T-helper 1 cell treated with Interleukin-12 subunit alpha and Interleukin-12 subunit beta and Interleukin-4 antibody, amounts not matched to agents 30 ng/mL and 1 ng/mL, for 36 hours (primary cell): ENCODE results near the gene NRM. TPM values are rescaled to one million over a fixed set of nuclear protein-coding genes. Genes with fewer than 3 reads are reported as not detected.

Experiments
- intact Hi-C: fragments of 100-400 bp; cut with micrococcal nuclease; formaldehyde crosslinking; loops from one replicate; pipeline ENCODE4 v1.15.1; 2024
- total RNA-seq: library from RNA; stranded (reverse); gene quantifications from 2 replicates; pipeline ENCODE4 v1.2.3, GENCODE V29; 2022

The NRM gene
- total RNA-seq, 1 donor from 2014 or later, result 28.2 TPM

- intact Hi-C loops, result no loop called here
Observed at GRCh38 chr6:30691208-30691847, 544 bp upstream of the NRM start.

GRCh38 chr6:30689985-30690384 lies 799 bp downstream of the NRM start:
- intact Hi-C loops, result loop anchor here (1.0 kb wide), 1 partner anchor 8 kb away; no protein-coding TSS in a partner anchor

GRCh38 chr6:30689022-30689865 lies 1.5 kb downstream of the NRM start:
- intact Hi-C loops, result no loop called here

- intact Hi-C loops, result no loop called here
Observed at GRCh38 chr6:30688569-30688968, 2.2 kb downstream of the NRM start.

GRCh38 chr6:30687659-30688431 lies 2.9 kb downstream of the NRM start:
- intact Hi-C loops, result loop anchor here (1.0 kb wide), 2 partner anchors 9 to 29 kb away; partner anchors contain the start of gene MDC1

GRCh38 chr6:30686908-30687658 lies 3.7 kb downstream of the NRM start:
- intact Hi-C loops, result loop anchor here (1.0 kb wide), 4 partner anchors 8 to 70 kb away; partner anchors contain the start of genes C6orf136, MDC1, MRPS18B and PPP1R10

GRCh38 chr6:30686009-30686907 lies 4.5 kb downstream of the NRM start, which contains the start of gene PPP1R18:
Gene PPP1R18 (minus strand): TSS chr6:30686645. CDS start chr6:30686018, 627 bp downstream.
- intact Hi-C loops, result loop anchor here (1.0 kb wide), 2 partner anchors 39 to 69 kb away; partner anchors contain the start of genes C6orf136, MRPS18B and PPP1R10

GRCh38 chr6:30685157-30686008 lies 5.4 kb downstream of the NRM start:
- intact Hi-C loops, result loop anchor here (1.0 kb wide), 2 partner anchors 38 to 68 kb away; partner anchors contain the start of genes C6orf136, MRPS18B and PPP1R10

- intact Hi-C loops, result loop anchor here (5.0 kb wide), 1 partner anchor 128 kb away; no protein-coding TSS in a partner anchor
Observed at GRCh38 chr6:30684386-30685156, 6.2 kb downstream of the NRM start.

GRCh38 chr6:30683980-30684338 lies 6.8 kb downstream of the NRM start:
- intact Hi-C loops, result loop anchor here (2.0 to 5.0 kb wide), 4 partner anchors 57 to 225 kb away; partner anchors contain the start of genes ATAT1, GNL1, GTF2H4 and PRR3

GRCh38 chr6:30683183-30683979 lies 7.4 kb downstream of the NRM start:
- intact Hi-C loops, result loop anchor here (2.0 to 5.0 kb wide), 4 partner anchors 57 to 225 kb away; partner anchors contain the start of genes ATAT1, GNL1, GTF2H4 and PRR3

- intact Hi-C loops, result loop anchor here (1.0 to 5.0 kb wide), 9 partner anchors 8 to 226 kb away; partner anchors contain the start of genes ATAT1, DHX16, GNL1 and GTF2H4
Observed at GRCh38 chr6:30682143-30683117, 8.4 kb downstream of the NRM start.

GRCh38 chr6:30681766-30682142 lies 9.0 kb downstream of the NRM start:
- intact Hi-C loops, result loop anchor here (1.0 to 5.0 kb wide), 9 partner anchors 8 to 227 kb away; partner anchors contain the start of genes ATAT1, DHX16, GNL1 and GTF2H4

- intact Hi-C loops, result loop anchor here (1.0 to 5.0 kb wide), 5 partner anchors 7 to 407 kb away; no protein-coding TSS in a partner anchor
Observed at GRCh38 chr6:30679765-30680535, 10.8 kb downstream of the NRM start.
